Measurements from ENCODE around the gene CCDC175. TPM values are rescaled to one million over a fixed set of nuclear protein-coding genes. Genes with fewer than 3 reads are reported as not detected.

CCDC175 gene
- total RNA-seq, 1 donor from 2014 or later: not detected

- Histone ChIP-seq H3K36me3 (peaks cover 0 to 30% of the 10 kb centered on the region in 2 donors), H3K27ac (no peak overlapping the region), H3K9me3 (no peaks in the 10 kb centered on the region), H3K4me1 (no peaks in the 10 kb centered on the region), H3K4me3 (no peak overlapping the region), H3K27me3 (no peaks in the 10 kb centered on the region)
- intact Hi-C loops (cut with DNase I): no loop called here
- DNase-seq (ENCODE audit: low spot score in 2 of 2): no peak
- TF ChIP-seq, protein P1, sequence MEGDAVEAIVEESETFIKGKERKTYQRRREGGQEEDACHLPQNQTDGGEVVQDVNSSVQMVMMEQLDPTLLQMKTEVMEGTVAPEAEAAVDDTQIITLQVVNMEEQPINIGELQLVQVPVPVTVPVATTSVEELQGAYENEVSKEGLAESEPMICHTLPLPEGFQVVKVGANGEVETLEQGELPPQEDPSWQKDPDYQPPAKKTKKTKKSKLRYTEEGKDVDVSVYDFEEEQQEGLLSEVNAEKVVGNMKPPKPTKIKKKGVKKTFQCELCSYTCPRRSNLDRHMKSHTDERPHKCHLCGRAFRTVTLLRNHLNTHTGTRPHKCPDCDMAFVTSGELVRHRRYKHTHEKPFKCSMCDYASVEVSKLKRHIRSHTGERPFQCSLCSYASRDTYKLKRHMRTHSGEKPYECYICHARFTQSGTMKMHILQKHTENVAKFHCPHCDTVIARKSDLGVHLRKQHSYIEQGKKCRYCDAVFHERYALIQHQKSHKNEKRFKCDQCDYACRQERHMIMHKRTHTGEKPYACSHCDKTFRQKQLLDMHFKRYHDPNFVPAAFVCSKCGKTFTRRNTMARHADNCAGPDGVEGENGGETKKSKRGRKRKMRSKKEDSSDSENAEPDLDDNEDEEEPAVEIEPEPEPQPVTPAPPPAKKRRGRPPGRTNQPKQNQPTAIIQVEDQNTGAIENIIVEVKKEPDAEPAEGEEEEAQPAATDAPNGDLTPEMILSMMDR (IDR thresholded peaks at IDR 0.05): no peak
Observed at GRCh38 chr14:59595071-59595470, 18.5 kb upstream of the CCDC175 start.

DNA sequence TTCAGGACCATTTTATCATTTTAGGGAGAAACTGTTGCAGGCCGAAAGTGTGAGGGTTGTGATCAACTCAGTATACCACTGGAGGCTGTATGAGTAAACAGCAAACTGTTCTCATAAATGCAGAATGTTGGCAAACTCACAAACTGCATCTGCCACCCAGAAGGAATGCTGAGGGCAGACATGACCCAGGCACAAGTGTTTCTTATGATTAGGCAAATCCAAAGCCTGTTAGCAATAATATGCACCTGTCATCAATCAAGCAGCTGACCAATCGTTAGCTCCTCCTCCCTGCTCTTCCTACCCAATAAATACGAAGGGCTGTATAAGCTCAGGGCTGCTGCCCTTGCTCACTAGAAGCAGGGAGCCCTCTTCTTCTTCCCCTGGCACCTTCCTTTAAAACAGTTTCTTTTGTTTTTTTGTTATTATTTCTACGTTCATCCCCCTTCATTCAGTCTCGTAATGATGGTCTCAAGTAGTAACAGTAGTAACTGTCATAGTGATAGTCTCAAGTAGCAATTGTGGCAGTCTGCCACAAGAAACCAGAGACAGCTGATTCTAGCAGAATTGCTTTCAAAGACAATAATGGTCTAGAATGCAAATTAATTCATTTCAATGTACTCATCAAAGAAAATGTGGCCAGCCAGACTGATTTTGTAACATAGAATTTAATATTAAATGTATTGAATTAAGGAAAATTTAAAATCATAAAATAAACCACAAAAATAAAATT is 15.2 kb upstream of the CCDC175 start:
- Histone ChIP-seq H3K27me3 (no peaks in the 10 kb centered on the region), H3K27ac (no peak overlapping the region), H3K4me3 (no peak overlapping the region), H3K4me1 (no peaks in the 10 kb centered on the region), H3K9me3 (no peaks in the 10 kb centered on the region), H3K36me3 (peaks cover 0 to 11% of the 10 kb centered on the region in 2 donors)
- intact Hi-C loops (cut with DNase I): no loop called here
- TF ChIP-seq, protein P1 (IDR thresholded peaks at IDR 0.05): no peak
- DNase-seq (ENCODE audit: low spot score in 2 of 2): no peak

- Histone ChIP-seq H3K4me1 (no peaks in the 10 kb centered on the region), H3K27me3 (no peaks in the 10 kb centered on the region), H3K4me3 (no peak overlapping the region), H3K27ac (no peak overlapping the region), H3K9me3 (no peaks in the 10 kb centered on the region), H3K36me3 (peaks cover 0 to 3% of the 10 kb centered on the region in 2 donors)
- intact Hi-C loops (cut with DNase I): no loop called here
- DNase-seq (ENCODE audit: low spot score in 2 of 2): no peak
- TF ChIP-seq, protein P1 (IDR thresholded peaks at IDR 0.05): no peak
Observed at GRCh38 chr14:59588101-59588500, 11.5 kb upstream of the CCDC175 start.

- intact Hi-C loops (cut with DNase I): no loop called here
- no peak for DNase-seq (ENCODE audit: low spot score in 2 of 2)
- H3K4me3 ChIP-seq: no peak overlapping the region
- H3K27me3 ChIP-seq: no peaks in the 10 kb centered on the region
- H3K4me1 ChIP-seq: no peaks in the 10 kb centered on the region
- H3K27ac ChIP-seq: no peak overlapping the region
- H3K9me3 ChIP-seq: no peaks in the 10 kb centered on the region
- peaks cover 0 to 3% of the 10 kb centered on the region in 2 donors for H3K36me3 ChIP-seq
- TF ChIP-seq, protein P1 (IDR thresholded peaks at IDR 0.05): no peak
Observed at GRCh38 chr14:59585891-59586554, 9.4 kb upstream of the CCDC175 start.

DNA sequence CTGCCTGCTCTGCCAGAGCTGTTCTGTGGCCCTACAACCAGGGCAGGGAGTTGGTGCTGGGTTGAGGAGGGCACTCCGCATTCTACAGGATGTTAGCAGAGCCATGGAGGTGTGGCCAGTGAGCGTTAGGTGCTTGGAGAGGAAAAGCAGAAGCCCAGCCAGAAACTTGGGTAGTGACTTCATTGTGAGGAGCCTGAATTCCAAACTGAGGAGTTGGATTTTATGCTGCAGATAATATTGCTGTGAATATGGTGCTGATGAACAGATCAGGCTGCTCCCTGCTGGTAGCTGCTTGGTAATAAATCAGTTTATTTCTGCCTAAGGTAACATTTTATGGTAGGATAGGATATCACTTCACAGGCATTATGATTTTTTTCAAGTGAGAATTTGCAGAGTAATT is 7.1 kb upstream of the CCDC175 start:
- no peaks in the 10 kb centered on the region for H3K9me3 ChIP-seq
- no peaks in the 10 kb centered on the region for H3K36me3 ChIP-seq
- H3K27ac ChIP-seq: no peak overlapping the region
- TF ChIP-seq, protein P1 (IDR thresholded peaks at IDR 0.05): no peak
- no peaks in the 10 kb centered on the region for H3K4me1 ChIP-seq
- H3K4me3 ChIP-seq: no peak overlapping the region
- H3K27me3 ChIP-seq: no peaks in the 10 kb centered on the region
- intact Hi-C loops (cut with DNase I): no loop called here
- DNase-seq (ENCODE audit: low spot score in 2 of 2): no peak
